ENCODE data around the gene CHAC1.

- no peak for TF ChIP-seq CTCF (IDR thresholded peaks at IDR 0.05)
- TF ChIP-seq POLR2A (IDR thresholded peaks at IDR 0.05), result no peak
Measured at GRCh38 chr15:40933517-40933902, 19.8 kb upstream of the CHAC1 start.

Data from right lobe of liver (tissue), 4 donors.